NCI-H1417 (cell line): Measurements from ENCODE around the gene TAGLN2.
A peak's percentile ranks its signal among the peaks of the same experiment; 100 is the strongest.

Experiments used
- DNase-seq, 3 experiments: peaks; one replicate each; lab custom pipeline; 2025; lab: John Stamatoyannopoulos, UW

Gene TAGLN2

GRCh38 chr1:159935719-159936272 lies 10.5 kb upstream of the TAGLN2 start:
- DNase-seq = no peak

- DNase-seq = no peak
Observed at GRCh38 chr1:159935305-159935704, 10.0 kb upstream of the TAGLN2 start.

GRCh38 chr1:159934136-159935039 lies 9.1 kb upstream of the TAGLN2 start:
- no peak for DNase-seq

GRCh38 chr1:159933347-159933746 lies 8.0 kb upstream of the TAGLN2 start:
- no peak for DNase-seq

GRCh38 chr1:159932296-159933285 lies 7.3 kb upstream of the TAGLN2 start:
- no peak for DNase-seq

GRCh38 chr1:159931795-159932173 lies 6.5 kb upstream of the TAGLN2 start:
- DNase-seq = no peak

GRCh38 chr1:159931101-159931794 lies 5.9 kb upstream of the TAGLN2 start:
- no peak for DNase-seq

GRCh38 chr1:159930634-159931033 lies 5.3 kb upstream of the TAGLN2 start:
- no peak for DNase-seq

GRCh38 chr1:159930216-159930615 lies 4.9 kb upstream of the TAGLN2 start:
- no peak for DNase-seq

- no peak for DNase-seq
Observed at GRCh38 chr1:159929155-159930051, 4.1 kb upstream of the TAGLN2 start.

GRCh38 chr1:159928491-159929050 lies 3.3 kb upstream of the TAGLN2 start:
- DNase-seq = no peak

GRCh38 chr1:159927849-159928431 lies 2.6 kb upstream of the TAGLN2 start:
- no peak for DNase-seq

- no peak for DNase-seq
Observed at GRCh38 chr1:159927211-159927848, 2.0 kb upstream of the TAGLN2 start.

- DNase-seq = peak in 1 of 3 experiments; percentile 34
Observed at GRCh38 chr1:159925719-159926078, 392 bp upstream of the TAGLN2 start.

- peak in 2 of 3 experiments; percentile 79 to 80 for DNase-seq
Observed at GRCh38 chr1:159924025-159924790, 1.1 kb downstream of the TAGLN2 start.

GRCh38 chr1:159923203-159924024 lies 1.9 kb downstream of the TAGLN2 start:
- DNase-seq = peak; percentile 45 to 94 (median 90)

- peak in 1 of 3 experiments; percentile 74 for DNase-seq
Observed at GRCh38 chr1:159922511-159923202, 2.6 kb downstream of the TAGLN2 start.
